Measurements from ENCODE around the gene KIAA1958. TPM values are rescaled to one million over a fixed set of nuclear protein-coding genes. Genes with fewer than 3 reads are reported as not detected.

Gene KIAA1958
- total RNA-seq, 1 experiment from 2014 or later = 4.2 TPM

DNA sequence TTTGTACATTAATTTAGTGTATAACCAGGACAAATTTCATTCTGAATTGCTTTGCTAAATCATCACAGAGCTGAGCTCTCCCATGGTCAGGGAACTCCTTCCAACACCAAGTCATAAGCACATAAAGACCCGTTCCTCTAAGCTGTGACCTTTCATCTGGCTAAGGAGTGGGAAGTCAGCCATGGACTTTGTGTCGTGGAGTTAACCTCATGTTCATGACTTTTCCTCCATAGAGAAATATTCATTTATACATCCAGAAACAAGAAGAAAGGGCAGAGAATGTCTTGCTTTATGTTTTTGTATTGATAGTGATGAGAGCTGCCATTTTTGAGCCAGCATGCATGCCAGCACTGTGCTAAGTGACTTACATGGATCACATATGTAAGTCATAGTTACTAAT lies 133.8 kb downstream of the KIAA1958 start:
- Histone ChIP-seq H3K4me3 (ENCODE audit: low read length) (no peak overlapping the region), H3K4me2 (ENCODE audit: low read length) (no peak overlapping the region), H3F3A (ENCODE audit: low read length, unreplicated experiment) (no peaks in the 10 kb centered on the region), H3K79me2 (ENCODE audit: low read length) (no peaks in the 10 kb centered on the region), H3K9me3 (ENCODE audit: low read length) (no peaks in the 10 kb centered on the region), H3K27ac (ENCODE audit: low read length) (no peak overlapping the region), H4K20me1 (ENCODE audit: low read length) (no peaks in the 10 kb centered on the region), H3K9ac (ENCODE audit: low read length) (no peak overlapping the region), H3K36me3 (ENCODE audit: low read depth, low read length) (no peaks in the 10 kb centered on the region), H3K27me3 (ENCODE audit: low read length) (no peaks in the 10 kb centered on the region), H2AFZ (ENCODE audit: low read length) (no peak overlapping the region), H3K4me1 (ENCODE audit: insufficient read depth, low read length) (no peaks in the 10 kb centered on the region), H3K9me2 (replicated peaks; ENCODE audit: low read length) (no peaks in the 10 kb centered on the region)
- no peak for ATAC-seq
- no peak for DNase-seq
- ChIA-PET POLR2A (ENCODE audit: unreplicated experiment) (no interaction called here), CTCF (no interaction called here)
- intact Hi-C loops (cut with micrococcal nuclease) = no loop called here
- TF ChIP-seq EZH2 (IDR thresholded peaks at IDR 0.05; ENCODE audit: low read length, unreplicated experiment) (no peak), EZH2phosphoT487 (IDR thresholded peaks at IDR 0.05; ENCODE audit: borderline replicate concordance, low read length) (no peak)
- TF ChIP-seq, protein P1, sequence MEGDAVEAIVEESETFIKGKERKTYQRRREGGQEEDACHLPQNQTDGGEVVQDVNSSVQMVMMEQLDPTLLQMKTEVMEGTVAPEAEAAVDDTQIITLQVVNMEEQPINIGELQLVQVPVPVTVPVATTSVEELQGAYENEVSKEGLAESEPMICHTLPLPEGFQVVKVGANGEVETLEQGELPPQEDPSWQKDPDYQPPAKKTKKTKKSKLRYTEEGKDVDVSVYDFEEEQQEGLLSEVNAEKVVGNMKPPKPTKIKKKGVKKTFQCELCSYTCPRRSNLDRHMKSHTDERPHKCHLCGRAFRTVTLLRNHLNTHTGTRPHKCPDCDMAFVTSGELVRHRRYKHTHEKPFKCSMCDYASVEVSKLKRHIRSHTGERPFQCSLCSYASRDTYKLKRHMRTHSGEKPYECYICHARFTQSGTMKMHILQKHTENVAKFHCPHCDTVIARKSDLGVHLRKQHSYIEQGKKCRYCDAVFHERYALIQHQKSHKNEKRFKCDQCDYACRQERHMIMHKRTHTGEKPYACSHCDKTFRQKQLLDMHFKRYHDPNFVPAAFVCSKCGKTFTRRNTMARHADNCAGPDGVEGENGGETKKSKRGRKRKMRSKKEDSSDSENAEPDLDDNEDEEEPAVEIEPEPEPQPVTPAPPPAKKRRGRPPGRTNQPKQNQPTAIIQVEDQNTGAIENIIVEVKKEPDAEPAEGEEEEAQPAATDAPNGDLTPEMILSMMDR (conservative IDR thresholded peaks at IDR 0.05; ENCODE audit: low read depth, low read length) = no peak
- no TSS peak for BruUV-seq (replicated peaks)

DNA sequence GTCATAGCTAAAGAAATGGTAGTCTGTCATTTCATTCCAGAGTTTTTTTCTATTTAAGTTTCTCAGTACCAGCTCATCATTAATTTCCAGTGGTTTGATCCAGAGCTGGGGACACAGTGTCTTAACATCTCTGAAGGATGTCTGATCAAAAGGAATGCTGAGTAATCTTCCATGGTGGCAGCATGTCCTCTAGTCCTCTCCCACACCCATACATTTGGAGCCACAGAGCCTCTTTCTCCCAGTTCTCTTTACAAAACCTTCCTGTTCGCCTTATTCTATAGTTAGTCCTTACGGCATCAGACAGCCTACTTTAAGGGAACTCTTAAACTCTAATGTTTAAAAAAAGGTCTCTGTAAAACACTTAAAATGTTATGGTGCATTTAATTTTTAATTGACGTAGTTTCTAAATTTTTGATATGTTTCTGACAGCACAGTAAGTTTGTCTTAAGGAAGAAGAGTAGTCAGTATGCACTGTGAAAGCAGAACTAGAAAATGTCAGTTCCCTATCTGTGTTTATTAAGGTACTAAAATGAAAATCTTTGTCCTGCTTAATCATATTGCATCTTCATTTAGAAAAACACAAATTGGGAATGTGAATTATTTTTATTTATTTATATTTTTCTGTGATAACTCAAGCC lies 134.5 kb downstream of the KIAA1958 start:
- H3K9me2 ChIP-seq (replicated peaks; ENCODE audit: low read length) = no peaks in the 10 kb centered on the region
- no peaks in the 10 kb centered on the region for H3K9me3 ChIP-seq (ENCODE audit: low read length)
- H3K4me3 ChIP-seq (ENCODE audit: low read length) = no peak overlapping the region
- H4K20me1 ChIP-seq (ENCODE audit: low read length) = no peaks in the 10 kb centered on the region
- H3K79me2 ChIP-seq (ENCODE audit: low read length) = no peaks in the 10 kb centered on the region
- H3K27ac ChIP-seq (ENCODE audit: low read length) = no peak overlapping the region
- H3F3A ChIP-seq (ENCODE audit: low read length, unreplicated experiment) = no peaks in the 10 kb centered on the region
- H3K4me1 ChIP-seq (ENCODE audit: insufficient read depth, low read length) = no peaks in the 10 kb centered on the region
- H3K4me2 ChIP-seq (ENCODE audit: low read length) = no peak overlapping the region
- BruUV-seq (replicated peaks) = no TSS peak
- H3K9ac ChIP-seq (ENCODE audit: low read length) = no peak overlapping the region
- TF ChIP-seq EZH2 (IDR thresholded peaks at IDR 0.05; ENCODE audit: low read length, unreplicated experiment) = no peak
- TF ChIP-seq, protein P1 (conservative IDR thresholded peaks at IDR 0.05; ENCODE audit: low read depth, low read length) = no peak
- TF ChIP-seq EZH2phosphoT487 (IDR thresholded peaks at IDR 0.05; ENCODE audit: borderline replicate concordance, low read length) = no peak
- DNase-seq = no peak
- H3K36me3 ChIP-seq (ENCODE audit: low read depth, low read length) = no peaks in the 10 kb centered on the region
- no peak overlapping the region for H2AFZ ChIP-seq (ENCODE audit: low read length)
- CTCF ChIA-PET = no interaction called here
- intact Hi-C loops (cut with micrococcal nuclease) = no loop called here
- H3K27me3 ChIP-seq (ENCODE audit: low read length) = no peaks in the 10 kb centered on the region
- POLR2A ChIA-PET (ENCODE audit: unreplicated experiment) = no interaction called here
- ATAC-seq = no peak

DNA sequence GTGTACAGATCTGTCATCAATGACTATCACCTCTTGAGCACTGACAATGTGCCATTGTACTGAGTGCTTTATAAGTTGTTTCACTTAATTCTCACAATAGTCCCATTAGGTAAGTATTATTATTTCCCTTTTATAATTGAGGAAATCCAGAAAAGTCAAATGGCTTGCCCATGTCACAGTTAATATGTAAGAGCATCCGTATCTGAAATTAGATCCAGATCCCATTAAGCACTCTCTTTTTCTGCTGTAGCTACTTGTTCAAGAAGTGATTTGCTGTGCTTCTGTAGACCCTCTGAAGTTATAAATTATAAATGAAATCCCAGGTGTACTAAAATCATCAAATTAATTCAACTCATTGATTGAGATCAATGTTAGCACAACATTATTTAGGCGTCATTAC lies 136.6 kb downstream of the KIAA1958 start:
- H4K20me1 ChIP-seq (ENCODE audit: low read length) = no peaks in the 10 kb centered on the region
- BruUV-seq (replicated peaks) = no TSS peak
- ATAC-seq (no peak), DNase-seq (no peak)
- ChIA-PET POLR2A (ENCODE audit: unreplicated experiment) (no interaction called here), CTCF (no interaction called here)
- H3K9ac ChIP-seq (ENCODE audit: low read length) = no peak overlapping the region
- intact Hi-C loops (cut with micrococcal nuclease) = no loop called here
- H3K4me2 ChIP-seq (ENCODE audit: low read length) = no peak overlapping the region
- no peaks in the 10 kb centered on the region for H3K9me2 ChIP-seq (replicated peaks; ENCODE audit: low read length)
- TF ChIP-seq, protein P1 (conservative IDR thresholded peaks at IDR 0.05; ENCODE audit: low read depth, low read length) = no peak
- TF ChIP-seq EZH2 (IDR thresholded peaks at IDR 0.05; ENCODE audit: low read length, unreplicated experiment) (no peak), EZH2phosphoT487 (IDR thresholded peaks at IDR 0.05; ENCODE audit: borderline replicate concordance, low read length) (no peak)
- H3K9me3 ChIP-seq (ENCODE audit: low read length) = no peaks in the 10 kb centered on the region
- H3K4me3 ChIP-seq (ENCODE audit: low read length) = no peak overlapping the region
- no peak overlapping the region for H2AFZ ChIP-seq (ENCODE audit: low read length)
- no peaks in the 10 kb centered on the region for H3F3A ChIP-seq (ENCODE audit: low read length, unreplicated experiment)
- no peaks in the 10 kb centered on the region for H3K79me2 ChIP-seq (ENCODE audit: low read length)
- no peaks in the 10 kb centered on the region for H3K4me1 ChIP-seq (ENCODE audit: insufficient read depth, low read length)
- no peak overlapping the region for H3K27ac ChIP-seq (ENCODE audit: low read length)
- H3K27me3 ChIP-seq (ENCODE audit: low read length) = no peaks in the 10 kb centered on the region
- no peaks in the 10 kb centered on the region for H3K36me3 ChIP-seq (ENCODE audit: low read depth, low read length)
